Type B pancreatic cell (in vitro differentiated cells): Measurements from ENCODE around the gene TENM3. TPM values are rescaled to one million over a fixed set of nuclear protein-coding genes. Genes with fewer than 3 reads are reported as not detected.

Source experiments
- DNase-seq: peaks from one replicate; pipeline ENCODE4 v3.0.0; 2021; ENCODE audit warnings: mixed read lengths; ENCODE audit not compliant: unreplicated experiment; ENCODE audit errors: extremely low spot score
- H3K27ac Mint-ChIP-seq: 2 replicates; pipeline ENCODE4 v1.8.0; 2021; ENCODE audit warnings: mild to moderate bottlenecking, mixed read lengths
- H3K27me3 Mint-ChIP-seq: 2 replicates; pipeline ENCODE4 v1.8.0; 2021; ENCODE audit warnings: mixed read lengths
- H3K36me3 Mint-ChIP-seq: 2 replicates; pipeline ENCODE4 v1.8.0; 2021; ENCODE audit warnings: mixed read lengths
- H3K4me1 Mint-ChIP-seq: one replicate; pipeline ENCODE4 v1.8.0; 2021; ENCODE audit warnings: mixed read lengths; ENCODE audit not compliant: unreplicated experiment
- H3K4me3 Mint-ChIP-seq: 2 replicates; pipeline ENCODE4 v1.8.0; 2021; ENCODE audit warnings: mild to moderate bottlenecking, mixed read lengths
- H3K9me3 Mint-ChIP-seq: 2 replicates; pipeline ENCODE4 v1.8.0; 2021; ENCODE audit warnings: mixed read lengths
- total RNA-seq: library from RNA; stranded (reverse); gene quantifications from 2 replicates; pipeline ENCODE4 v1.2.1, GENCODE V29; 2021; ENCODE audit warnings: low replicate concordance
- TF ChIP-seq, protein P1 (sequence below): fragments of 200-600 bp; sonication (generic); conservative IDR thresholded peaks from 2 replicates; pipeline ENCODE4 v1.5.0; 2021; ENCODE audit warnings: antibody characterized with exemption, mild to moderate bottlenecking

Gene TENM3
- total RNA-seq, 1 donor from 2014 or later, result 73.5 TPM

DNA sequence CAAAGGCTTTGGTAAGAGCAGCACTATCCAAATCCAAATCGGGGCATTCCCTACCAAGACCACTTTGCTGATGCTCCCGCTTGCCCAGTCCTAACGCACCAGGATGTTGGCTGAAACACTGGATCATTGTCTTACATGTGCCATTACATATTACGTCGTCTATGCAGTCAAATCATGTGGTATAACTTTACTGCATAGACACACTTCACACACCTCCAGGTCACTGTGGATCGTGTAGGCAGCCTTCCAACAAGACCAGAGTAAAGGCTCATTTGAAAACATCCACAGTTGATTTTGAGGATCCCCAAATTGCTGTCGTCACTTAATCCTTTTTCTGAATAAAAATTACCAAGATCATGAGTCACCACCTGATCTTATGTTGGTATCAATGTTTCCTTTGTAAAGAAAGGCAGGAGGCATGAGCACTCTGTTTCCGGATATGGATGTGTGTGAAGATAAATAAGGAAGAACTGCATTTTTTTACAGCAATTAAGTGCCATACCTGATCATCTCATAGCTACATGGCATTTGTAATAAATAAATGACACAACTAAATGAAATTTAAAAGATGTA lies 18.5 kb downstream of the TENM3 start:
- Mint-ChIP-seq H3K4me3 (no peak overlapping the region), H3K27me3 (no peaks in the 10 kb centered on the region), H3K36me3 (peaks cover 26% of the 10 kb centered on the region), H3K4me1 (no peaks in the 10 kb centered on the region), H3K27ac (no peak overlapping the region), H3K9me3 (peaks cover 20% of the 10 kb centered on the region)
- TF ChIP-seq, protein P1, sequence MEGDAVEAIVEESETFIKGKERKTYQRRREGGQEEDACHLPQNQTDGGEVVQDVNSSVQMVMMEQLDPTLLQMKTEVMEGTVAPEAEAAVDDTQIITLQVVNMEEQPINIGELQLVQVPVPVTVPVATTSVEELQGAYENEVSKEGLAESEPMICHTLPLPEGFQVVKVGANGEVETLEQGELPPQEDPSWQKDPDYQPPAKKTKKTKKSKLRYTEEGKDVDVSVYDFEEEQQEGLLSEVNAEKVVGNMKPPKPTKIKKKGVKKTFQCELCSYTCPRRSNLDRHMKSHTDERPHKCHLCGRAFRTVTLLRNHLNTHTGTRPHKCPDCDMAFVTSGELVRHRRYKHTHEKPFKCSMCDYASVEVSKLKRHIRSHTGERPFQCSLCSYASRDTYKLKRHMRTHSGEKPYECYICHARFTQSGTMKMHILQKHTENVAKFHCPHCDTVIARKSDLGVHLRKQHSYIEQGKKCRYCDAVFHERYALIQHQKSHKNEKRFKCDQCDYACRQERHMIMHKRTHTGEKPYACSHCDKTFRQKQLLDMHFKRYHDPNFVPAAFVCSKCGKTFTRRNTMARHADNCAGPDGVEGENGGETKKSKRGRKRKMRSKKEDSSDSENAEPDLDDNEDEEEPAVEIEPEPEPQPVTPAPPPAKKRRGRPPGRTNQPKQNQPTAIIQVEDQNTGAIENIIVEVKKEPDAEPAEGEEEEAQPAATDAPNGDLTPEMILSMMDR, result no peak
- no peak for DNase-seq

DNA sequence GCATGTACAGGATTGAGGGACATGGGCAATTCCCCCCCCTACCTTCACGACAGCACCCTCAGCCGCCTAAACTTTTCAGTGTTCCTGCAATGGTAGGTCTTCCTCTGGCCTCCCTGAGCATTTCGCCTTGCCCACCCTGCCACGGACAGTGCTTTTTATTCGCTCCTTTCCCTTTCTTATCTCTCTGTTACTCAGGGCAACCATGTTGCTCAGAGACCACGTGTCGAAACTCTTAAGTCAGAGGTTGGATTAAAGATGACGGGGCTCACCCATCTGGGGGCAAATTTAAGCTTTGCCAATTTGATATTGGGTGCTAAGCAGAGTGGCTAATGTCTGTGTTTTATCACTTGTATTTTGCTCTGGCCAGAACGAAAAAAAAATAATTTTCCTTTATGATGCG lies 20.4 kb downstream of the TENM3 start:
- TF ChIP-seq, protein P1, result no peak
- no peak for DNase-seq
- Mint-ChIP-seq H3K9me3 (peaks cover 20% of the 10 kb centered on the region), H3K27ac (no peak overlapping the region), H3K4me1 (no peaks in the 10 kb centered on the region), H3K27me3 (no peaks in the 10 kb centered on the region), H3K36me3 (peaks cover 26% of the 10 kb centered on the region), H3K4me3 (no peak overlapping the region)

DNA sequence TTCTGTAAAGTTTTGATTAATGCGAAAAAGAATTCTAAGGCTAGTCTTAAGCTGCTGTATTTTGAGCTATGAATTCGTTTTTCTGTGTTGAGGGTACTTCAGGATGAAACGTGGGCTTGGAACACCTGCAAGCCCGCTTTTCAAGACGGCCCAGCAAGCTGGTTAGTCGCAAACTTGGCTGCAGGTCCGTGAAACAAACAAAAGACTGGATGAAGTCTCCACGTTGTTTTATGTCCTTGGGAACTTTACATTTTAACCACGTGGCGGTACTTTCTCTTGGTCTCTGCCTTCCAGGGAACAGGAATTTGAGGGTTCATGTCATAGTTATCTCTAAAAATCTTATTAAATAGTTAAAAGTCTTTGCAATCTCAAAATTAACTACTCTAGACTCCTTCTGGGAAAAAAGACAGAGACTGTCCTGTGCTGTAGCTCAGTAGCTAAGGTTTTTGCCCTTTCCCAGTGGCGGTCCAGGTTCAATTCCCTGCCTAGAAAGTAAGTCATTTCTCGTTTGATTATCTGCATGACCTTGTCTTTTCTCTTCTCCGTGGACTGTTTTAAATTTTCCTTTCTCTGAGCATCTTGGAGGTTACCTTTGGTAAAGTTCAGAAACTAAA lies 21.0 kb downstream of the TENM3 start:
- DNase-seq, result no peak
- Mint-ChIP-seq H3K4me3 (no peak overlapping the region), H3K9me3 (peaks cover 20% of the 10 kb centered on the region), H3K4me1 (no peaks in the 10 kb centered on the region), H3K27me3 (no peaks in the 10 kb centered on the region), H3K36me3 (peaks cover 26% of the 10 kb centered on the region), H3K27ac (no peak overlapping the region)
- TF ChIP-seq, protein P1, result no peak

DNA sequence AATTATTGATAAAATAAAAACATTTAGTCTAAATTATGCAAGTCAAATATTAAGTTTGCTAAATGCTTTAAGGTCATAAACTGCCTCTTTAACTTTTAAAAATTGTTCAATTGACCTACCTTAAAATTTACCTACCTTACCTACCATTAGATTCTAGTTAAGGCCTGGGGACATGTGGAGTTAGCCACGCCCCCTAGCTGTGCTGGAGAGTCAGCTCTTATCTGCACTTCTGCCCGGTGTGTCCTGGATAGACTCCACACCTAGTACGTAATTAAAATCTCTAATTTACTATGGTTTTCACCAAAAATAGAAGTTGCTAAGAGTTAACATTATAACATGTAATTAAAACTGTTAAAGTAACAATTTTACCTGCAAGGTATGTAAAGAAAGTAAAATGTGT lies 22.7 kb downstream of the TENM3 start:
- Mint-ChIP-seq H3K9me3 (peaks cover 15% of the 10 kb centered on the region), H3K27ac (no peak overlapping the region), H3K36me3 (peaks cover 20% of the 10 kb centered on the region), H3K4me1 (peaks cover 5% of the 10 kb centered on the region), H3K4me3 (no peak overlapping the region), H3K27me3 (no peaks in the 10 kb centered on the region)
- no peak for DNase-seq
- TF ChIP-seq, protein P1, result no peak

DNA sequence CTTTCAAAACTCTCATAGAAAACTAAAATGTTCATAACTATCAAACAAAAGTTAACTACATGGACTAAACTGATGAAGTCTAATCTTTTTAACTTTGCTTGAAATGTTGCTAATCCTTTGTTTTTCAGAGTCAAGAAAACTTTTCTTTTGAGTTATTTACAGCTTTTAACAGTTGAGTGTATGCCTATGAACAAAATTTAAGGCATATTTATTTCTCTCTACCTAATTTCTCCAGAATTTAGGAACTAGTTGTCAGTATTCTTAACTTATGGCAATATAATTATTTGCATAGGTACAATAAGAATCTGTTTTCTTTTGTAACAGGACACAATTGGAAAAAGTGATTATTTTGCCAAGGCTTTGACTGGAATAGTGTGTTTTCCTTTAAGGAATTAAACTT lies 23.8 kb downstream of the TENM3 start:
- no peak overlapping the region for H3K4me3 Mint-ChIP-seq
- peaks cover 10% of the 10 kb centered on the region for H3K4me1 Mint-ChIP-seq
- TF ChIP-seq, protein P1, result no peak
- H3K27me3 Mint-ChIP-seq, result no peaks in the 10 kb centered on the region
- peaks cover 9% of the 10 kb centered on the region for H3K9me3 Mint-ChIP-seq
- no peak for DNase-seq
- H3K36me3 Mint-ChIP-seq, result peaks cover 14% of the 10 kb centered on the region
- H3K27ac Mint-ChIP-seq, result no peak overlapping the region
